Renal cortex interstitium (tissue), 15 donors: ENCODE data around the gene PRR15. TPM values are rescaled to one million over a fixed set of nuclear protein-coding genes. Genes with fewer than 3 reads are reported as not detected.
"Not testable (repeated sequence)": the region's sequence is repeated elsewhere in the genome, so short reads cannot be mapped to it uniquely, and the experiment has no call there.

ENCODE experiments used
- DNase-seq, 11 donors: peaks; one replicate each; pipeline ENCODE4 v3.0.0-alpha.2; 2013; ENCODE audit warnings: low read depth in 9 of 11, low spot score in 4 of 11; ENCODE audit errors: extremely low read depth in 1 of 11
- long read RNA-seq, 16 experiments: transcript quantifications; one replicate each; lab custom pipeline, GENCODE V29; 2026
- polyA plus RNA-seq, 3 donors: library from polyadenylated mRNA; unstranded; fragments of 120-200 nt; gene quantifications; one replicate each; pipeline ENCODE4 v1.2.1, GENCODE V29; 2013; ENCODE audit not compliant: insufficient read length in 3 of 3

Gene PRR15, protein sequence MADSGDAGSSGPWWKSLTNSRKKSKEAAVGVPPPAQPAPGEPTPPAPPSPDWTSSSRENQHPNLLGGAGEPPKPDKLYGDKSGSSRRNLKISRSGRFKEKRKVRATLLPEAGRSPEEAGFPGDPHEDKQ
- polyA plus RNA-seq: 10 to 100 TPM in 1 of 3 donors, 1 to 10 TPM in 2; 3.3 to 14.6 (median 4.3) TPM
- long read RNA-seq, donor 1, partial matches to known transcripts: 0 of 1 reads
- long read RNA-seq, donor 1, other reads (novel, unspliced or antisense): 0 of 1 reads
- long read RNA-seq, donor 2, partial matches to known transcripts: 0 of 3 reads
- long read RNA-seq, donor 2, other reads (novel, unspliced or antisense): 0 of 3 reads
- long read RNA-seq, donor 3, partial matches to known transcripts: 0 of 4 reads
- long read RNA-seq, donor 3, other reads (novel, unspliced or antisense): 0 of 4 reads
- long read RNA-seq, donor 4, partial matches to known transcripts: 0 of 3 reads
- long read RNA-seq, donor 4, other reads (novel, unspliced or antisense): 0 of 3 reads
- long read RNA-seq, donor 5: 0 reads
- long read RNA-seq, donor 6, partial matches to known transcripts: 0 of 3 reads
- long read RNA-seq, donor 6, other reads (novel, unspliced or antisense): 0 of 3 reads
- long read RNA-seq, donor 7, partial matches to known transcripts: 0 of 4 reads
- long read RNA-seq, donor 7, other reads (novel, unspliced or antisense): 0 of 4 reads
- long read RNA-seq, donor 8: 0 reads
- long read RNA-seq, donor 9, partial matches to known transcripts: 0 of 4 reads
- long read RNA-seq, donor 9, other reads (novel, unspliced or antisense): 0 of 4 reads
- long read RNA-seq, donor 10, partial matches to known transcripts: 0 of 3 reads
- long read RNA-seq, donor 10, other reads (novel, unspliced or antisense): 0 of 3 reads
- long read RNA-seq, donor 11, partial matches to known transcripts: 0 of 1 reads
- long read RNA-seq, donor 11, other reads (novel, unspliced or antisense): 0 of 1 reads
- long read RNA-seq, donor 12, partial matches to known transcripts: 0 of 3 reads
- long read RNA-seq, donor 12, other reads (novel, unspliced or antisense): 0 of 3 reads
- long read RNA-seq, donor 13: 0 reads
- long read RNA-seq, donor 14, partial matches to known transcripts: 0 of 1 reads
- long read RNA-seq, donor 14, other reads (novel, unspliced or antisense): 0 of 1 reads
- long read RNA-seq, donor 15: 0 reads
- long read RNA-seq, donor 16, transcript PRR15-201 (2 exons, 1,678 nt): major isoform, 10 of 10 reads
- long read RNA-seq, donor 16, partial matches to known transcripts: 0 of 10 reads
- long read RNA-seq, donor 16, other reads (novel, unspliced or antisense): 0 of 10 reads

DNA sequence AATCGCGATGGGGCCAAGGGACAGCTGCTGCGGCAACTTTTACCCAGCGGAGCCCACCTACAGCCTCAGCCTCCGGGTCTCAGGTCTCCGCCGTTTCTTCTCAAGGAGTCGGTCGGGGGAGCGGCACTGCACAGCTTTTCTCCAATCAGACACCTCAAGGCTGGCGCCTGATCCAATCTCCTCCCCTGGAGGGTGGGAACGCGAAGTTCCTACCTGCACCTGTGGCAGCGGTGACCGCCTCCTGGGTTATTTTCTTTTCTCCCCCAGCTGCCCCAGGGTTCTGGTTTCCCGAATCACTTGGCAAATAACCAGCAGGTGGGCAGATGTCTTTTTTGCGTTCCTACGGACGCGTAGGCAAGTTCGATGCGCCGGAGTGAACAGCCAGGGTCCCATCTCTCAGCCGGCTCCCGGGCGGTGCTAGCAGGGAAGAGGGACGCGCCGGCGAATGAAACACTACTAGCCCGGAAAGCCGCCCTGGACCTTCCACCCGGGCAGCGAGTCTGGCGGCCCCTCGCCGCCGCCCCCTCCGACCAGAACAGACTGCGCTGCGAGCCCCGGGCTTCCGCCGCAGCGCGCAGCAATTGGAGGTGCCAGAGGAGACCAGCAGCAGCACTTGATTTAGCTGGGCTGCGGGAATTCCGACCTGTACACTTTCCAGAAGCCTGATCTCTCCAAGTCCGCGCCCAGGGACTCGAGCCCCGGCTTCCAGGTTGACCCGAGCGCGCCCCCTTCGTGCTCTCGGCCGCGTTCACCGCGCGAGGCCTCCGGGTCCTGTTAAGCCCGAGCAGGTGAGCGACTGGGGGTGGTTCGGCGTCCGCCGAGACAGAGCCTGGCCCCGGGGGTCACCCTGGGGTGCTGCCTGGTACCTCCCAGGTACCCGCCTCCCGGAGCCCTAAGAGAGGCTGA, at the start of gene PRR15:
Gene PRR15, plus strand, starts transcription at position 246 of the 906 bp plus-strand sequence. CDS start 2,495 bp downstream, outside the sequence.
- DNase-seq: peak in 6 of 11 donors; percentile 23 to 70 (median 50)

DNA sequence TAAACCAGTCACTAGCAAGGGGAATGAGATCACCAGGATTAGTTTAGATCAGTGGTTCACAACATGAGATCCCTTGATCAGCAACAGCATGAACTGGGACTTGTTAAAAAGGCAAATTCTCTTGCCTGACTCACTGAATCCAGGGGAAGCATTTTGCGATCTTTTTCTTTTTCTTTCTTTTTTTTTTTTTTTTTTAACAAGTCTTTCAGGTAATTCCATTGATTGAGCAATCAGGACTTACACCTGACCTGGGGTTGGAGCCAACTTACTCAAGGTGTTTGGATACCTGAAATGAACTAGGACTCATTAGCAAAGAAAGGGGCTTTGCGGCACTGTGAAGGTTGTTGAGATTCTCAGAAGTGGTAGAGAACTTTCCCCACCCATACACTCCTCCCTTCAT, 47.1 kb upstream of the PRR15 start:
- DNase-seq: no peak

DNA sequence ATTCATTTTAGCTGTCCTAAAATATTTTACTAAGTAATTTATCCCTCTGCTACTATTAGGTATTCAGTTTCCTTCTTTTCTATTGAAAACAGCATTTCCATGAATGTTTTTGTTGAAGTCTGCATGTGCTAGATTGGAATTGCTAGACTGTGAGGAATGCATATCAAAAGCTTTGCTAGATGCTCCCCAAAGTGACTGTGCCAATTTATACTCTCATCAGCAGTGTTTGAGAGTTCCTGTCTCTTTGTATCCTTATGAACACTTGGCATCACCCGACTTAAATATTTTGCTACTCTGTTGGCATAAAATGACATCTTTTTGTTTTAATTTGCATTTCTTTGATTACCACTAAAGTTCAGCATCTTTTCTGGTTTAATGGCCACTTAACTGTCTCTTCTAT, 45.0 kb upstream of the PRR15 start:
- no peak for DNase-seq

DNA sequence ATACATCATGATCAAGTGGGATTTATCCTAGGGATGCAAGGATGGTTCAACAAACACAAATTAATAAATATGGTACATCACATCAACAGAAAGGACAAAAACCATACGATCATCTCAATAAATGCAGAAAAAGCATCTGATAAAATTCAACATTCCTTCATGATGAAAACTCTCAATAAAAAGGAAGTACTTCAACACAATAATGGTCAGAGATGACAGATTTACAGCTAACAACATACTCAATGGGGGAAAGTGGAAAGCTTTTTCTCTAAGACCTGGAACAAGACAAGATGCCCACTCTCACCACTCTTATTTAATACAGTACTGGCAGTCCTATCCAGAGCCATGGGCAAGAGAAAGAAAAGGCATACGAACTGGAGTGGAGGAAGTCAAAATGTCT, 39.9 kb upstream of the PRR15 start:
- DNase-seq: no peak

DNA sequence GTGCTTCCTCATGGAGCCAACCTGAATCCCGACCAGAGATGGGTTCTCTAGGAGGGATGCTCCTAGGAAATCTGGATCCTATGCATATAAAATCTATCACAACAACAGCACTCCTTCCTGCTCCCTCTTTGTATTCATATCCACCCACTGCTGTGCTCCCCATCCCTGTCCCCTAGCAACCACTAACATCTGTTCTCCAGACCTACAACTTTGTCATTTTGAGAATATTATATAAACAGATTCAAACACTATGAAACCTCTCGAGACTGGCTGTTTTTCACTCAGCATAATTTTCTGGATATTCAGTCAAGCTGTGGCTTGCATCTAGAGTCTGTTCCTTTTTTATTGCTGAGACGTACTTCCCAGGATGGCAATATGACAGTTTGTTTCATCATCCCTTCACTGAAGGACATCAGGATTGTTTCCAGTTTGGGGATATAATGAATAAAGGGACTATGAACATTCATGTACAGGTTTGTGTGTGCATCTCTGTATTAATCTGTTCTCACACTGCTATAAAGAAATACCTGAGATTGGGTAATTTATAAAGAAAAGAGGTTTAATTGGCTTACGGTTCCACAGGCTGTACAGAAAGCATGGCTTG, 36.0 kb upstream of the PRR15 start:
- DNase-seq: no peak

DNA sequence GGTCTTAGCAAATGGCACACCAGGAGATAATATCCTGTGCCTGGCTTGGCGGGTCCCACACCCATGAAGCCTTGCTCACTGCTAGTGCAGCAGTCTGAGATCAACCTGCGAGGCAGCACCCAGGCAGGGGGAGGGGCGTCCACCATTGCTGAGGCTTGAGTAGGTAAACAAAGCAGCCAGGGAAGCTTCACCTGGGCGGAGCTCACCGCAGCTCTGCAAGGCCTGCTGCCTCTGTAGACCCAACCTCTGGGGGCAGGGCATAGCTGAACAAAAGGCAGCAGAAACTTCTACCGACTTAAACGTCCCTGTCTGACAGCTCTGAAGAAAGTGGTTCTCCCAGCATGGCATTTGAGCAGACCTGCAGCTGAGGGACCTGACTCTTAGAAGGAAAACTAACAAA, 35.1 kb upstream of the PRR15 start:
- DNase-seq: not testable (repeated sequence)

DNA sequence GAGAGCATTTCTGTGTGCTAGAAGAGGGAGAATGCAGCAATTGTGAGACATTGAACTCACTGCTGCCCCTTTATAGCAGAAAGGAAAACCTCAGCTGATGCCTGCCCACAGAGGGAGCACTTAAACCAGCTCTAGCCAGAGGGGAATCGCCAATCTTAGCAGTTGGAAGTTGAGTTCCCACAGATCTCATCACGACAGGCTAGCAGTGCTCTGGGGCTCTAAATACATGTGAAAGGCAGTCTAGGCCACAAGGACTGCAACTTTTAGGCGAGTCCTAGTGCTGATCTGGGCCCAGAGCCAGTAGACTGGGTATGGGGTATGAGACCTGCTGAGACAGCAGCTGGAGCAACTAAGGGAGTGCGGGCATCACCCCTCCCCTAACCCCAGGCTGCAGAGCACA, 25.2 kb upstream of the PRR15 start:
- no peak for DNase-seq

DNA sequence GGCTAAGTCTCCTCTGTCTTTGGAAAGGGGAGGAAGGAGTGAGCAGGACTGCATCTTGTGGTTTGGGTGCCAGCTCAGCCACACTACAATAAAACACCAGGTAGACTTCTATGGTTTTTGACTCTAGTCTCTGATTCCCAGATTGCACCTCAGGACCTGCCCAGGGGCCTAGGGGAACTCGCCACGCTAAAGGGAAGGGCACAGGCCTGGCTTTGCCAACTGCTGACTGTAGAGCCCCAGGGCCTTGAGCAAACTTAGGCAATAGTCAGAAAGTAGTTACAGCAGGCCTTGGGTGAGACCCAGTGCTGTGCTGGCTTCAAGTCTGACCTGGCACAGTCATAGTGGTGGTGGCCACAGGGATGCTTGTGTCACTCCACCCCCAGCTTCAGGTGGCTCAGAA, 24.2 kb upstream of the PRR15 start:
- DNase-seq: no peak

DNA sequence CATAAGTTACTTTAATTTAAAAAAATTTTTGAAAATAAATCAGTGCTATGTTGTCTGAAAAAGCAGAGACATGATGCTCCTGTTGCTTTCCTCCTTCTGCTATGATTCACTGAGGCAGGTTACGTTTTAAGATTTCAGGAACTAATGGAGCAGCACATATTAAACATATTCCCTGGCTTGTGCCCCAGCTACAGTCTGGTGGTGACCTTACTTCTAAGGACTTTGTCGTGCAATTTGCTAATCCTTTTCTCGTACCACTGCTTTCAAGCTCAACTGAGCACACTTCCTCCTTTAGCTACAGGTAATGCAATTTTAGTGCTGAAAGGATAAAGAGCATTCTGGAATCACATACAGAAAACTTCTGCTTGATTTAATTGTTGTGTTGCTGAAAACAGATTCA, 16.2 kb upstream of the PRR15 start:
- DNase-seq: no peak

DNA sequence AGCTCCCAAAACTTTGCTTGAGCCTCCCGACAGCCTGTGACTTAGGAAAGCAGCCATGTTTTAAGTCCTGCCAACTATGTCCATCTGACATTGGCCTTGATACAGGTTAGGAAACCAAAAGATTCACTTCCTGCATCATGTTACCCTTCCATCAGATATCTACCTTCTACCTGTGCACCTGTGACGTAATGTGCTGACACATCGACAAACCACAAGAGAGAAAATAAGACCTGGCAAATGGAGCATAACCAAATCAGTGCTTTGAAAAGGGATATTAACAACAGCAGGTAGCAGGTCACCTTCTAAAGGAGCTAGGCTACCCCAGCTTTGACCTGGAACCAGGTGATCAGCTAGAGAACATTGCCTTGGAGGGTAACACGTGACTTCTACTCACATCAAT, 14.8 kb upstream of the PRR15 start:
- DNase-seq: no peak

DNA sequence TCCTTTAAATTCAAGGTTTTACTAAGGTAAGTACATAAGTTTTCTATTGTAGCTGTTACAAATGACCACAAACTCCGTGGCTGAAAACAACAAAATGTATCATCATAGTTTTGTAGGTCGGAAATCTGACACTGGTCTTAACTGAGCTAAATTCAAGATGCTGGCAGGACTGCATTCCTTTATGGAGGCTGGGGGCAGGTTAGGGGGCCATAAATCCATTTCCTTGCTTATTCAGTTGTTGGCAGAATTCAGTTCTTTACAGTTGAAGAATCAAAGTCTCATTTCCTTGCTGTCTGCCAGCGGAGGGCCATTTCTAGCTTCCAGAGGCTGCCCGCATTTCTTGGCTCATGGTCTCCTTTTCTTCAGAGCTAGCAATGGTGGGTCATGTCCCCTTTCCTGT, 11.2 kb upstream of the PRR15 start:
- DNase-seq: no peak

DNA sequence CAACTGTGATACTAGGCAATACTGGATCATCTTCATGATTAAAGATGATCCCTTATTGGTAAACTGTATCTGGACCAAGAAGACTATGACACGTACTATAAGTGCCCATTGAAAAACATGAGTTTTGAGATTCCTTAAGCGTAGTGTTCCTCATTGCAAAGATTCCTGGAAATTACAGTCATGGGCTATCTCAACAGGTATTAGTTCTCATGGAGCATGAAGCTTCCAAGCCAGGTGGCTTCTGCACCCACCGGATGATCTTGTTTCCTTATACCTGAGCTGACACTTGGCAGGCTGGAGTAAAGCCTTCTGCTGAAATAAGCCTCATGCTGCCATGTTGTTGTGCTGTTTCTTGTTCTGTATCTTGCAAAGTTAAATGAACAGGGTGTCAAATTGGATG, 8.6 kb upstream of the PRR15 start:
- DNase-seq: no peak

DNA sequence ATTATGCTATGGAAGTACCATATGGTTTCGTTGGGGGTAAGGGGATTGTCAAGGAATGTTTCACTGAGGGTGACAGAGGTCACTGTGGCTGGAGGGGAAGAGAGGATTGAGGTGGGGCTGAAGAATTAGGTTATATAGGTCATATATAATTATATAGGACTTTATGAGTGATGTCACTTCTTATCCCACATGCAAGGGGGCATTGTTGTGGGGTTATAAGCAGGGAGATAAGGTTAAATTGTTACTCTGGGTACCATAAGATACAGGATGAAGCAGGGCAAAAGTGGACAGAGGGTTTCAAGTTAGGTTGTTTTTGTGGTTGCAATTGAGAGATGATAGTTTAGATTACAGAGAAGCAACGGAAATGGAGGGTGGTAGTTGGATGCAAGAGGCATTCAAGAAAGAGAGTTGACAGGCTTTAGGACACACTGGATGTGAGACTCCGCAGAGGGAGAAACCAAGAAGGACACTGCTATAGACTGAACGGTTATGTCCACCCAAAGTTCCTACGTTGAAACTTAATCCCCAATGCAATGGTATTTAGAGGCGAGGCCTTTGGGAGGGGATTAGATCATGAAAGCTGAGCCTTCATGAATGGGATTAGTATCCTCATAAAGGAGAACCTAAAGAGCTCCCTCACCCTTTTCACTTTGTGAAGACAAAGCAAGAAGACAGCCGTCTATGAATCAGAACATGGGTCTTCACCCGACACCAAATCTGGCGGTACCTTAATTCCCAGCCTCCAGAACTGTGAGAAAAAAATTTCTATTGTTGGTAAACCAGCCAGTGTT, 7.0 kb upstream of the PRR15 start:
- no peak for DNase-seq

DNA sequence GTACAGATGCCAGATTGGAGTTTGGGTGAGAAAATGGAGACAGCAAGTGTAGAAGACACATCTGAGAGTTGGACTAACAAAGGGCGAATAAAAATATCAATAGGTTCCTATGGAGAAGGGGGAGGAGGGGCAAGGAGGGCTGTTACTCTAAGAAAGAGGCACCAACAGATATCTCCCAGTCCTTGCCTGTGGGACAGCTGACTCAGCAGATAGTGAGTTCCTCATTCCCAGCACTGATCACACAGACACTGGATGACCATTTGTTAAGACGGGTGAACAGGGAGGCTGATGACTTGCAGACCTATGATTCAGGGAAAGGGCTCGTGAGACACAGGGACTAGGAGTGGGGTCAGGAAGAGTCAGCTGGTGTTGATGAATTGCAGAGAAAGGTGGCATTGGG, 5.7 kb upstream of the PRR15 start:
- no peak for DNase-seq

DNA sequence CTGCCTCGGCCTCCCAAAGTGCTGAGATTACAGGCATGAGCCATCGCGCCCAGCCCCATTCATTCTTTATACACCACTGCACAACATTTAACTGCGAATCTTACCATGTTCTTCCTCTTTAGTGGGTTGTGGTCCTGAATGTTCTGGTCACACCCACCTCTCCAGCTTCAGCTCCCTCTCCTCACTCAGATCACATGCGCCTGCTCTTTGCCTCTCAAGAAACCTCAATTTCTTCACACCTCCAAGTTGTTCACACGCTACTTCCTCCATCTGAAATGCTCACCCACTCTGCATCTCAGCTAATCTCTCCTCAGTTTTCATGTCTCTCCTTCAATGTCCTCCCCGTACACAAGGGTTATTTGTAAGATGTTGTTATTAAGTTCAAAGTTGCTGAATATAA, 2.4 kb upstream of the PRR15 start:
- no peak for DNase-seq

DNA sequence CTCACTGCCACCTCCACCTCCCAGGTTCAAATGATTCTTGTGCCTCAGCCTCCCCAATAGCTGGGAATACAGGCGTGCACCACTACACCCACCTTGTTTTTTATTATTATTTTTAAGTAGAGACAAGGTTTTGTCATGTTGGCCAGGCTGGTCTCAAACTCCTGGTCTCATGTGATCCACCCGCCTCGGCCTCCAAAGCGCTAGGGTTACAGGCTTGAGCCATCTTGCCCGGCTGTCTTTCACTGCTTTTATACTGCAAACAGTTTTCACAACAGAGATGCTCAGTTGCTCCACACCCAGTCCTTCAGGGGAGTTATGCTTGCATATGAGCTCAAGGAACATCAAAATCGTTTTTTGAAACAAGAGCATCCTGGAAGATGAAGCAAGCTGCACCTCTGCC, 1.3 kb upstream of the PRR15 start:
- DNase-seq: no peak
